SK-MEL-5 (cell line): ENCODE measurements around the gene NEDD4L. TPM values are rescaled to one million over a fixed set of nuclear protein-coding genes. Genes with fewer than 3 reads are reported as not detected.
"Not testable (repeated sequence)": the region's sequence is repeated elsewhere in the genome, so short reads cannot be mapped to it uniquely, and the experiment has no call there.

ENCODE experiments used
- DNase-seq: peaks from one replicate; pipeline ENCODE4 v3.0.0-alpha.2; 2016; ENCODE audit warnings: low read depth, low spot score
- in situ Hi-C: cut with HindIII; loops from 2 replicates; pipeline ENCODE4 v1.10.0; 2016; ENCODE audit warnings: low sequenced_read_pairs, high pct_unique_total_duplicates, low pct_unique_long_range_greater_than_20kb
- total RNA-seq: library from RNA; depleted of rRNA; stranded (reverse); fragments of >200 nt; shearing (Covaris generic); gene quantifications from 2 replicates; pipeline ENCODE4 v1.2.3, GENCODE V29; 2014

Gene NEDD4L
- total RNA-seq, 1 experiment from 2014 or later = 215 TPM

DNA sequence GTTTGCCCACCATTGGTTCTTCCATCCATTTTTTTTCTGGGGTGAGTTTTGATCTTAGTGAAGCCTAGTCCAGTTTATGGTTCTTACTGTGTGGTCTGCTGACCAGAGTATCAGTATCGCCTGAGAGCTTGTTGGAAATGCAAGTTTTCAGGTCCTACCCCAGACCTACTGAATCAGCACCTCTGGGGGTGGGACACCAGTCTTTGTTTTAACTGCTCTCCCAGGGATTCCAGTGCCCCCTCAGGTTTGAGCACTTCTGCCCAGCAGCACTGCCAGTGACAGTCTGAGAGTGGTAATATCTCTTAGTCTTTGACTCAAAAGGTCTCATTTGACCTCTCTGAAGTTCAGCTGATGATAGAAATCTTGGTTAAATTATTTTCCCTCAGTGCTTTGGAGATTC lies 315.6 kb downstream of the NEDD4L start:
- DNase-seq = no peak
- in situ Hi-C loops = no loop called here

DNA sequence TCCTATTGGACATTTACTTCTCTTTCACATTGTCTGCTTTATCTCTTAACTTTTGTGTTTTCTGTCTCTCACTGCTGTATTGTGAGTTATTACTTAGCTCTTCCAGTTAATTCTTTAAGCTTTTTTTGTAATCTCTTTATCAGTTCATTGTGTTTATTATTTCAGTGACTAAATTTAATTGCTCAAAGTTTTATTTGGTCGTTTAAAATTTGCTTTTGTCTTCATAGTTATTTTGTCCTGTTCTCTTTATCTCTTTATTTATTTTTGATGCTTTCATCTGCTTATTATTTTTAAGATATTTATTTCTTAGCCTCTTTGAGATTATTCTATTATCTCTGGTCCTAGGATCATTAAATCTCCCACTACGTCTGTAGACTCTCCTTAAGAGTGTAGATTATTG lies 316.3 kb downstream of the NEDD4L start:
- in situ Hi-C loops = no loop called here
- no peak for DNase-seq

- in situ Hi-C loops = no loop called here
- DNase-seq = no peak
These were observed 317.2 kb downstream of the NEDD4L start for GRCh38 chr18:58361212-58361611.

- in situ Hi-C loops = no loop called here
These were observed 318.1 kb downstream of the NEDD4L start for GRCh38 chr18:58362027-58362575.

DNA sequence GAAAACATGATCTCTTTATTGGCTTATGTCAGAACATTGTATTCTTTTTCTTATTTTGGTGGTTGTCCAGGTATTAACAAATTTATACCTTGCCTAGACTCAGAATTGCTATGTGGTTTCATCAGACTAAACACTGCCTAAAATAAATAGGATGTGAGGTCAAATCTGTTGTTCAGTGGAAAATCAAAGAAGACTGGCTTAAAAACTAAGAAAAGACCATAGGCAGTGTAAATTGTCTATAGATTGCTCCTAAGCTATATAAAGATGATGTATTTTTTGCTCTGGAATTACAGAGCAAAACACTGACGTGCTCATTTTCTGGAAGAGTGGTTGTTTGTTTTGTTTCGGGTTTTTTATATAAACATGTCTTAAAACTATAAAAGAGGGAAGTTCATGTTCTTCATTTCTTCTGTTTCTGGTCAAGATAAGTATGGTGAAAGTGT lies 318.8 kb downstream of the NEDD4L start:
- in situ Hi-C loops = no loop called here
- no peak for DNase-seq

More at GRCh38 chr18:58362027-58362575, 318.1 kb downstream of the NEDD4L start:
- no peak for DNase-seq

- DNase-seq = no peak
- in situ Hi-C loops = no loop called here
These were observed 319.9 kb downstream of the NEDD4L start for GRCh38 chr18:58363767-58364540.

GRCh38 chr18:58364876-58365528 lies 321.0 kb downstream of the NEDD4L start:
- no peak for DNase-seq
- in situ Hi-C loops = no loop called here

GRCh38 chr18:58367425-58368140 lies 323.6 kb downstream of the NEDD4L start:
- in situ Hi-C loops = no loop called here

DNA sequence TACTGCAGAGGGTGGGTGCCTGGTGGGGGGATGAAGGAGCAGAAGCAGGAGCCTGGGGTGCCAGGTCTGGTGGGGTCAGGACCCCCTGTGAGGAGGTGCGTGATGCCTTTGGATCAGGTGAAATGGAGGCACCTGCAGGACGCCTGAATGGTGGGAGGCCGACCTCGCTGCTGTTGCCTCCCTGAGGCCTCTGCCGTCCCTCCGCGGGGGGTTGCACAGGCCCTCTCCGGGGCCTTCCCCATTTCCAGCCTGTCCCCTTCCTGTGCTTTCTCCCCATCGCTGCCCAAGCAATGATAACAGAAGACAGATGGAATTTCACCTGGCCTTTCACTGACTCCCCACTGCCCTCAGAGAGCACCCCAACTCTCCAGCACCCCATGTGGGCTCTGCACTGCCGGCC lies 325.6 kb downstream of the NEDD4L start:
- no peak for DNase-seq
- in situ Hi-C loops = no loop called here

More at GRCh38 chr18:58367425-58368140, 323.6 kb downstream of the NEDD4L start:
- DNase-seq = no peak

DNA sequence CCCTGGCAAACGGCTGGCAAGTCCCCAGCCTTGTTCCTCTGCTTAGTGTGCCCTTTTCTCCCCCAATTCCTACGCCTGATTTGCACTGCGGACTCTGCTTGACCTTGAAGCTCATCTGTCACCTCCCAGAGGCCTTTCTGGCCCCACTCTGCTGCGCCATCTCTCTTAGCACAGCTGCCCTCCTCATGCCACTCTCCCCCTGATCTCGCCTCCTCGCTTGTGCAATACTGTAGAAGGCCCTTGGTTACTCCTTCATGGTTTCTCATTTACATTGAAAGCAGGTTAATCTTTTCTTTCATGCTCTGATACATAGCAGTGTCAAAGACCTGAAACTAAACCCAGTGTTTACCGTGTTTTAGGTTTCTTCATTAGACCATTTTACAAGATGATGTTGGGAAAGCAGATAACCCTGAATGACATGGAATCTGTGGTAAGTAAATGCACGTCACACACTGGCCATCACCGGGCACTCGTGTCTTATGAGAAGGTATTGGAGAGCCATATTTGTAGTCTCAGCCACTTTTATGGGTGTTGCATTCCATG lies 326.1 kb downstream of the NEDD4L start:
- in situ Hi-C loops = no loop called here

DNA sequence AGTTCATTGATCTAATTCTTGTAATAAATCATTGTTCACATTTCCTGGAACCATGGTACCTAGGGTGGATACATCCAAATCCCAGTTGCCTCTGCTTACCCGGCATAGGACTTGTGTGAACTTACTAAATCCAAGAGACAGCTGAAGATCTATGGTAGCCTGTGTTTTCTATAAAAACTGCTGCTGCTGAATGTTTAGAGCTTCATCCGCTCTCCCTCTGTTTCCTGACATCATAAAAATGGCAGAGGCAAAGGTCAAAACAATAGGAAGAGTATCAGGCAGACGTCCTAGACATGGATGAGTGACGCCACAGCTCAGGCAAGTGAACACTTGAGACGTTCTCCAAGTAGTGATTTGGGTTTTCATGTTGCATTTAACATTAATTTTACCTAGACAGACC lies 326.6 kb downstream of the NEDD4L start:
- DNase-seq = no peak
- in situ Hi-C loops = no loop called here

More for the DNA sequence above, 326.1 kb downstream of the NEDD4L start:
- DNase-seq = no peak

GRCh38 chr18:58373481-58373880 lies 329.5 kb downstream of the NEDD4L start:
- DNase-seq = no peak
- in situ Hi-C loops = no loop called here

DNA sequence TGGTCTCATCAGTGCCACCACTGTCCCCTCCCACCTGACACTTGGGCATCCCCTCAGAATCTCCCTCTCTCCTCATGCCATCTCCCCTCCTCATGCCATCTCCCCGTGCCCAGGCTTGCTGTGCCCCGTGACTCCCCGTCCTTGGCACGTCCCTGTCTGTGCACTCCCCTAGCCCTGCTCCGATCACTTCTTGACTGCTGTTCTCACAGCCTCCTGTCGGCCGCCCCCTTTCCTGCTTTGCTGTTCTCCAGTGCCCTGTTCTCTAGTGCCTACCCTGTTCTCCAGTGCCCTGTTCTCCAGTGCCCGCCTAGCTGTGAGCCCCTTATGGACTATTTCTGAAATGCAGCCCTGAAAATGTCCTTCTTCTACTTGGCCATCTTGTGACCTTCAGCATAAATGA lies 331.0 kb downstream of the NEDD4L start:
- in situ Hi-C loops = no loop called here
- no peak for DNase-seq

GRCh38 chr18:58378411-58379379 lies 334.7 kb downstream of the NEDD4L start:
- in situ Hi-C loops = no loop called here
- DNase-seq = no peak

- in situ Hi-C loops = no loop called here
These were observed 335.4 kb downstream of the NEDD4L start for GRCh38 chr18:58379443-58379842.

GRCh38 chr18:58380113-58380512 lies 336.1 kb downstream of the NEDD4L start:
- DNase-seq, in situ Hi-C loops: not testable (repeated sequence)

More at GRCh38 chr18:58379443-58379842, 335.4 kb downstream of the NEDD4L start:
- no peak for DNase-seq
